ENCODE results near the gene NOS1. TPM values are rescaled to one million over a fixed set of nuclear protein-coding genes. Genes with fewer than 3 reads are reported as not detected.
"Not testable (repeated sequence)": the region's sequence is repeated elsewhere in the genome, so short reads cannot be mapped to it uniquely, and the experiment has no call there.

NOS1 gene
- polyA plus RNA-seq, 4 donors = under 0.01 to 0.79 (median 0.27) TPM; not detected in 1

DNA sequence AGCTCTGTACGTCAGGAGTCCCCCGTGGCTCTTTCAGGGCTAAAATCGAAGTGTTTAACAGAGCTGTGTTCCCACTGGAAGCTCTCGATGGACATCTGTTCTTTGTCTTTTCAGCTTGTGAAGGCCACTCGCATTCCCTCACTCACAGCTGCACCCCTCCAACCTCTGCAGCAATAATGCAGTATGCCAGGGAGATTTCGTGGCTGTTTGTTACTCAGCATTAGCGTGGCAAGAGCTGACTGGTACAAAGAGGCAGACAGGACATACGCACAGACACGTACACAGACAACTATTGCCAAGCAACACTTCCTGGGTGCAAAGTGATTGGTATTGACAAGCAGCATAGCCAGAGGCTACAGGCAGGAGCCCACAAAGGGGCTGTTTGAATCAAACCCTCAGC, 159.4 kb downstream of the NOS1 start:
- WGBS, 3 donors = 91 to 94% (median 92%) methylated on average over 9 of the region's 9 CpGs
- Histone ChIP-seq H3K27me3 (ENCODE audit: control insufficient read depth in 3 of 3, insufficient read depth in 3 of 3, low read length in 3 of 3) (peaks cover 0 to 2% (median 0%) of the 10 kb centered on the region in 3 donors), H3K4me3 (ENCODE audit: low read depth in 1 of 3, low read length in 3 of 3) (no peak overlapping the region), H3K4me1 (ENCODE audit: control insufficient read depth in 3 of 3, insufficient read depth in 2 of 3, low read depth in 1 of 3, low read length in 2 of 3) (no peaks in the 10 kb centered on the region), H3K9me3 (ENCODE audit: control insufficient read depth in 2 of 2, insufficient read depth in 1 of 2, low read depth in 1 of 2, low read length in 1 of 2) (peaks cover 0 to 4% of the 10 kb centered on the region in 2 donors), H3K27ac (ENCODE audit: low read depth in 1 of 3, low read length in 2 of 3) (no peak overlapping the region), H3K36me3 (ENCODE audit: control insufficient read depth in 3 of 3, insufficient read depth in 2 of 3, low read depth in 1 of 3, low read length in 3 of 3) (no peaks in the 10 kb centered on the region)
- DNase-seq (no peak), FAIRE-seq (no peak)

DNA sequence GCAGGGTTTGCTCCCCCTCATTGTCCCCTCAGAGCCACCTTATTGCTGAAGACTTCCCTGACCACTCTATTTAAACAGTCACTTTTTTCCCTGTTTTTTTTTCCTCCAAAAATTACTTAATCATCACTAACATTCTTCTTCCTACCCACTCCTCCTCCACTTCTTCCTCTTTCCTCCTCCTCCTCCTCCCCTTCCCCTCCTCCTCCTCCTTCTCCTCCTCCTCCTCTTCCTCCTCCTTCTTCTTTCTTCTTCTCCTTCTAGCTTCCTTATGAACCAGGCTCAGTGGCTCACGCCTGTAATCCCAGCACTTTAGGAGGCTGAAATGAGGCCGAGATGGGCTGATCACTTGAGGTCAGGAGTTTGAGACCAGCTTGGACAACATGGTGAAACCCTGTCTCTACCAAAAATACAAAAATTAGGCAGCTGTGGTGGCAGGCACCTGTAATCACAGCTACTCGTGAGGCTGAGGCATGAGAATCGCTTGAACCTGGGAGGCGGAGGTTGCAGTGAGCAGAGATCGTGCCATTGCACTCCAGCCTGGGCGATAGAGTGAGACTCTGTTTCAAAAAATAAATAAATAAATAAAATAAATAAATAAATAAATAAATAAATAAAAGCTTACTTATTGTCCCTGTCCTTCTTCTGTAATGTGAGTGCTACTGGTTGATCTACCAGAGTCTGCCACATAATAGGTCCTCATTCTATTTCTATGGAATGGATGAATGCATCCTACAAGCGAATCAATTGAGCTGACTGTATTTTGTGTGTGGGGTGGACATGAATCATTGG, 161.3 kb downstream of the NOS1 start:
- H3K27me3 ChIP-seq (ENCODE audit: control insufficient read depth in 3 of 3, insufficient read depth in 3 of 3, low read length in 3 of 3); H3K4me1 ChIP-seq (ENCODE audit: control insufficient read depth in 3 of 3, insufficient read depth in 2 of 3, low read depth in 1 of 3, low read length in 2 of 3); H3K9me3 ChIP-seq (ENCODE audit: control insufficient read depth in 2 of 2, insufficient read depth in 1 of 2, low read depth in 1 of 2, low read length in 1 of 2); FAIRE-seq; DNase-seq; H3K36me3 ChIP-seq (ENCODE audit: control insufficient read depth in 3 of 3, insufficient read depth in 2 of 3, low read depth in 1 of 3, low read length in 3 of 3); H3K27ac ChIP-seq (ENCODE audit: low read depth in 1 of 3, low read length in 2 of 3); H3K4me3 ChIP-seq (ENCODE audit: low read depth in 1 of 3, low read length in 3 of 3): not testable (repeated sequence)
- 86 to 92% (median 91%) methylated on average over 8 of the region's 8 CpGs for WGBS, 3 donors

DNA sequence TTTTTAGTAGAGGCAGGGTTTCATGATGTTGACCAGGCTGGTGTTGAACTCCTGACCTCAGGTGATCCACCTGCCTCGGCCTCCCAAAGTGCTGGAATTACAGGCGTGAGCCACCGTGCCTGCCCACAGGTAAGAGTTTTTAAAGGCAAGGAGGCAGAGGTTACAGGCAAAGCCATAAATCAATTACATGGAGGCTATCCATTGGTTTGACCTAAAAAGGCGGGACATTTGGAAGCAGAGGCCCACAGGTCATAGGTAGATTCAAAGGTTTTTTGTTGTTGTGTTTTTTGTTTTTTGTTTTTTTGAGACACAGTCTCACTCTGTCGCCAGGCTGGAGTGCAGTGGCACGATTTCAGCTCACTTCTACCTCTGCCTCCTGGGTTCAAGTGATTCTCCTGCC, 165.1 kb downstream of the NOS1 start:
- FAIRE-seq; H3K27ac ChIP-seq (ENCODE audit: low read depth in 1 of 3, low read length in 2 of 3); H3K4me3 ChIP-seq (ENCODE audit: low read depth in 1 of 3, low read length in 3 of 3); DNase-seq; H3K4me1 ChIP-seq (ENCODE audit: control insufficient read depth in 3 of 3, insufficient read depth in 2 of 3, low read depth in 1 of 3, low read length in 2 of 3); H3K27me3 ChIP-seq (ENCODE audit: control insufficient read depth in 3 of 3, insufficient read depth in 3 of 3, low read length in 3 of 3); H3K36me3 ChIP-seq (ENCODE audit: control insufficient read depth in 3 of 3, insufficient read depth in 2 of 3, low read depth in 1 of 3, low read length in 3 of 3); H3K9me3 ChIP-seq (ENCODE audit: control insufficient read depth in 2 of 2, insufficient read depth in 1 of 2, low read depth in 1 of 2, low read length in 1 of 2): not testable (repeated sequence)
- 81 to 88% (median 84%) methylated on average over 6 of the region's 6 CpGs for WGBS, 3 donors

DNA sequence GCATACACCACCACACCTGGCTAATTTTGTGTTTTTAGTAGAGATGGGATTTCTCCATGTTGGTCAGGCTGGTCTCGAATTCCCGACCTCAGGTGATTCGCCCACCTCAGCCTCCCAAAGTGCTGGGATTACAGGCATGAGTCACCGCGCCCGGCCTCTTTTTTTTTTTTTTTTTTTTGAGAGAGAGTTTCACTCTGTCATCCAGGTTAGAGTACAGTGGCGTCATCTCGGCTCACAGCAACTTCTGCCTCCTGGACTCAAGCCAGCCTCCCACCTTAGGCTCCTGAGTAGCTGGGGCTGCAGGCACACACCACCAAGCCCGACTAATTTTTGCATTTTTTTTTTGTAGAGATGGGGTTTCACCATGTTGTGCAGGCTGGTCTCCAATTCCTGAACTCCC, 166.4 kb downstream of the NOS1 start:
- not testable (repeated sequence) for DNase-seq; H3K27me3 ChIP-seq (ENCODE audit: control insufficient read depth in 3 of 3, insufficient read depth in 3 of 3, low read length in 3 of 3); H3K27ac ChIP-seq (ENCODE audit: low read depth in 1 of 3, low read length in 2 of 3); H3K36me3 ChIP-seq (ENCODE audit: control insufficient read depth in 3 of 3, insufficient read depth in 2 of 3, low read depth in 1 of 3, low read length in 3 of 3); H3K4me1 ChIP-seq (ENCODE audit: control insufficient read depth in 3 of 3, insufficient read depth in 2 of 3, low read depth in 1 of 3, low read length in 2 of 3); FAIRE-seq; H3K9me3 ChIP-seq (ENCODE audit: control insufficient read depth in 2 of 2, insufficient read depth in 1 of 2, low read depth in 1 of 2, low read length in 1 of 2); H3K4me3 ChIP-seq (ENCODE audit: low read depth in 1 of 3, low read length in 3 of 3)
- 43 to 90% (median 67%) methylated on average over 7 to 9 of the region's 9 CpGs for WGBS, 3 donors

DNA sequence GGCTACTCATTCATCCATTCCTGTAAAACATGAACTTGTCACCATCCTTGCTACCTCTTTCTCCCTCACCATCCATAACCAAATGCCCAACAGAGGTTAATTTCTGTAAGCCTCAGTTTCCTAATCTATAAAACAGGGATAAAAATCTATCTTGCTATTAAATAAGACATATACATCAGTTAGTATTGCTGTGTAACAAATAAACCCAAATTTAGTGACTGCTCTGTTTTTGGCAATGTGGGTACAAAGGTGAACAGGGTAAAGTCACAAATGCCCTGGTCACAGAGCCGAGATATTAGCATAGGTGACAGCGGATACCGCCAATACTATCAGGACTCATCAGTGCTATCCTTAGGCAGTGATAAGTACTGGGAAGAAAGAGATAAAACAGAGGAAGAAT, 167.5 kb downstream of the NOS1 start:
- H3K27me3 ChIP-seq (ENCODE audit: control insufficient read depth in 3 of 3, insufficient read depth in 3 of 3, low read length in 3 of 3) = peaks cover 0 to 3% (median 0%) of the 10 kb centered on the region in 3 donors
- H3K4me1 ChIP-seq (ENCODE audit: control insufficient read depth in 3 of 3, insufficient read depth in 2 of 3, low read depth in 1 of 3, low read length in 2 of 3) = no peaks in the 10 kb centered on the region
- H3K4me3 ChIP-seq (ENCODE audit: low read depth in 1 of 3, low read length in 3 of 3) = no peak overlapping the region
- peaks cover 0 to 3% of the 10 kb centered on the region in 2 donors for H3K9me3 ChIP-seq (ENCODE audit: control insufficient read depth in 2 of 2, insufficient read depth in 1 of 2, low read depth in 1 of 2, low read length in 1 of 2)
- H3K27ac ChIP-seq (ENCODE audit: low read depth in 1 of 3, low read length in 2 of 3) = no peak overlapping the region
- no peaks in the 10 kb centered on the region for H3K36me3 ChIP-seq (ENCODE audit: control insufficient read depth in 3 of 3, insufficient read depth in 2 of 3, low read depth in 1 of 3, low read length in 3 of 3)
- DNase-seq (no peak), FAIRE-seq (no peak)
- 92 to 99% (median 95%) methylated on average over 3 of the region's 3 CpGs for WGBS, 3 donors

DNA sequence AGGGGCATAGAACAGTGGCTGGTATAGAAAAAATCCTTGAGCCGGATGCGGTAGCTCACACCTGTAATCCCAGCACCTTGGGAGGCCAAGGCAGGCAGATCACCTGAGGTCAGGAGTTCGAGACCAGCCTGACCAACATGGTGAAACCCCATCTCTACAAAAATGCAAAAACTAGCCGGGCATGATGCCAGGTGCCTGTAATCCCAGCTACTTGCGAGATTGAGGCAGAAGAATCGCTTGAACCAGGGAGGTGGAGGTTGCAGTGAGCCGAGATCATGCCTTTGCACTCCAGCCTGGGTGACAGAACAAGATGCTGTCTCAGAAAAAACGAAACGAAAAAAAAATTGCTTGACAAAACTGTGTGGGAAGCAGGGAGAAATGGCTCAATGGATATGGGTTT, 168.8 kb downstream of the NOS1 start:
- not testable (repeated sequence) for H3K36me3 ChIP-seq (ENCODE audit: control insufficient read depth in 3 of 3, insufficient read depth in 2 of 3, low read depth in 1 of 3, low read length in 3 of 3); DNase-seq; FAIRE-seq; H3K4me1 ChIP-seq (ENCODE audit: control insufficient read depth in 3 of 3, insufficient read depth in 2 of 3, low read depth in 1 of 3, low read length in 2 of 3); H3K9me3 ChIP-seq (ENCODE audit: control insufficient read depth in 2 of 2, insufficient read depth in 1 of 2, low read depth in 1 of 2, low read length in 1 of 2); H3K27me3 ChIP-seq (ENCODE audit: control insufficient read depth in 3 of 3, insufficient read depth in 3 of 3, low read length in 3 of 3); H3K27ac ChIP-seq (ENCODE audit: low read depth in 1 of 3, low read length in 2 of 3); H3K4me3 ChIP-seq (ENCODE audit: low read depth in 1 of 3, low read length in 3 of 3)
- 81 to 89% (median 83%) methylated on average over 9 of the region's 9 CpGs for WGBS, 3 donors

DNA sequence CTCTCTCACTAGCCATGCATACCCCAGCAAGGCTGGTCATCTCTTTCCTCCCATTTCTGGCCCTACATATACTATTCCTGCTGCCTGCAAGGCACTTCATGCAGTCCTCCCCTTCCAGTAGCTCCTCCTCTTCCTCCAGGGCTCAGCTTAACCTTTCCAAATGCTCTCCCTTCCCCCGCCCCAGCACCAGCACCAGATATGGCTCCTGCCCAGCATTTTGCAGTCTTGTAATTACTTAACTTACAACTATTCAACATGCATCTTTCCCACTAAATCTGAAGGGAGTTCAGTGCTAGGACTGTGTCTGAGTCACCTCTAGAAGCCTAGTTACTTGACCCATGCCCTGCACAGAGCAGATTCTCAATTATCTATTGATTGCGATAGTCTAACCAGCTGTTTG, 169.4 kb downstream of the NOS1 start:
- peaks cover 0 to 3% of the 10 kb centered on the region in 2 donors for H3K9me3 ChIP-seq (ENCODE audit: control insufficient read depth in 2 of 2, insufficient read depth in 1 of 2, low read depth in 1 of 2, low read length in 1 of 2)
- no peak for FAIRE-seq
- peaks cover 0 to 2% (median 0%) of the 10 kb centered on the region in 3 donors for H3K36me3 ChIP-seq (ENCODE audit: control insufficient read depth in 3 of 3, insufficient read depth in 2 of 3, low read depth in 1 of 3, low read length in 3 of 3)
- H3K27me3 ChIP-seq (ENCODE audit: control insufficient read depth in 3 of 3, insufficient read depth in 3 of 3, low read length in 3 of 3) = peaks cover 0 to 3% (median 0%) of the 10 kb centered on the region in 3 donors
- 39 to 72% (median 58%) methylated on average over 2 of the region's 2 CpGs for WGBS, 3 donors
- peak in 1 of 2 donors; percentile 3 for DNase-seq
- no peak overlapping the region for H3K27ac ChIP-seq (ENCODE audit: low read depth in 1 of 3, low read length in 2 of 3)
- H3K4me1 ChIP-seq (ENCODE audit: control insufficient read depth in 3 of 3, insufficient read depth in 2 of 3, low read depth in 1 of 3, low read length in 2 of 3) = peaks cover 0 to 5% (median 0%) of the 10 kb centered on the region in 3 donors
- no peak overlapping the region for H3K4me3 ChIP-seq (ENCODE audit: low read depth in 1 of 3, low read length in 3 of 3)

DNA sequence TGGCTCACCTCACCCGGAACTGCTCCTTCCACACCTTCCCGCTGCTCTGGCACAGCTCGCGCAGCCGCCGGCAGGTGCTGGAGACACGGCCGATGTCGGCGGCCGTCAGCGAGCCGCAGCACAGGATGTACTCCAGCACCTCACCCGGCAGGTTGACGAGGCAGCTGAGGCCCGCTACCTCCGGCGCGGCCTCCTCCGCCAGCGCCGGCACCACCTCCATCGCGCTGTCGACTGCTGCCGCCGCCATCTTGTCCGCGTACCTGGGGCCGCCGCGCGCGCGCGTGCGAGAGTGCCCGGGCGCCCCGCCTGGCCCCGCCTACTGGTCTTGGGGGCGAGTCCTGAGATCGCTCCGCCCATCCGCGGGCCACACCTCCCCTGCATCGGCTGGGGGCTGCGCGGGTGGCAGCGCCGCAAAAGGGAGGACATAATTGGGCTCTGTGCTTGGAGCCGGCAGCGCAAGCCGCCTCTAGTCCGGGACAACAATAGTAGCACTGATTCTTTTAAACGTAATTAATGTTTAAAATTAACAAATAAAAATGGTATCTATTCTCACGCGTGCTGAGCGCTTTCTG, 171.1 kb downstream of the NOS1 start, which contains the start of gene FBXO21:
FBXO21 (minus strand) TSS at position 261 of the 572 bp plus-strand sequence; CDS start at position 247, 14 bp downstream.
- Histone ChIP-seq H3K36me3 (ENCODE audit: control insufficient read depth in 3 of 3, insufficient read depth in 2 of 3, low read depth in 1 of 3, low read length in 3 of 3) (peaks cover 0 to 5% (median 0%) of the 10 kb centered on the region in 3 donors), H3K9me3 (ENCODE audit: control insufficient read depth in 2 of 2, insufficient read depth in 1 of 2, low read depth in 1 of 2, low read length in 1 of 2) (peaks cover 0 to 3% of the 10 kb centered on the region in 2 donors), H3K27me3 (ENCODE audit: control insufficient read depth in 3 of 3, insufficient read depth in 3 of 3, low read length in 3 of 3) (peaks cover 0 to 3% (median 0%) of the 10 kb centered on the region in 3 donors), H3K4me1 (ENCODE audit: control insufficient read depth in 3 of 3, insufficient read depth in 2 of 3, low read depth in 1 of 3, low read length in 2 of 3) (peaks cover 0 to 5% (median 0%) of the 10 kb centered on the region in 3 donors), H3K27ac (ENCODE audit: low read depth in 1 of 3, low read length in 2 of 3) (peak within 1 kb of the TSS; percentile 73 to 95 (median 83)), H3K4me3 (ENCODE audit: low read depth in 1 of 3, low read length in 3 of 3) (peak within 1 kb of the TSS; percentile 74 to 96 (median 81))
- FAIRE-seq (no peak), DNase-seq (peak; percentile 85 to 95)
- WGBS, 3 donors = 2% methylated on average over 51 to 59 of the region's 59 CpGs
